DOHH2 (cell line): ENCODE results near the gene KRTAP10-9.

Experiments
- EZH2phosphoT487 ChIP-seq: fragments of 200-600 bp; sonication (generic); IDR thresholded peaks from 2 replicates; pipeline ENCODE4 v1.6.1; 2017; ENCODE audit warnings: borderline replicate concordance, mild to moderate bottlenecking, antibody characterized with exemption, low read length, moderate library complexity, mixed read lengths
- TF ChIP-seq, protein P1 (sequence below): fragments of 200-600 bp; sonication (generic); IDR thresholded peaks from one replicate; pipeline ENCODE4 v1.5.1; 2014; ENCODE audit warnings: antibody characterized with exemption, mild to moderate bottlenecking, low read depth, low read length; ENCODE audit not compliant: poor library complexity, severe bottlenecking

DNA sequence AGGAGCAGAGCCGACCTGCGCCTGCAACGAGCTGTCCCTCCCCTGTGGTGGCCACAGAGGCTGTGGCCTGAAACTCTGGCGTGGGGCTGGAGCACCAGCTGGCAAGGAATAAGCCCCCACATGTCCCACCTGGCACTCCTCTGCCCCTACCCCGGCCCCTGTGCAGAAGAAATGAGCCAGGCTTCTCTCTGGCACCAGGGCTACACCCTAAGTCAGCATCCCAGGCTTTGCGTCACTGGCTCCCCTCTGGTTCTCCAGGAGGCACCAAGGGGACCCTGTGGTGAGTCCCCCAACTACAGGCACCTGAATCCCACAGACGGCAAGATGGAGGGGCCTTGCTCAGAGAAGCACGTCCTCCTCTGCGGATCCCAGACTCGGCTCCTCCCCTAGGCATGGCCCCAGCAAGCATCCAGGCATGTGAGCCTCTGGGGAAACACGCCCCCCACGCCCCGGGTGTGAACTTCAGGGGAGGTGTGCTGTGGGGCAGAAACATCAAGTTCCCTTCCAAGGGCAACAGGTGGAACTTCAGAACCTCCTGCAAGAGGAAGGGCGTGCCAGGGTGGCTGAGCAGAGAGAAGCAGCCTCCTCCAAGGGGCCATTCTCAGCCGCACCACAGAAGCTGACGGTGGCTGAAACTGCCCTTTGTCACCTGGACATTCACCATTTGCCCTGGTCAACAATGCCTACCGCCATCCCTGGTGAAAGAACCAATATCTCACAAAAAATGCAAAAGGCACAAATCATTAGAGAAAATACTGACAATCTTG lies 23.6 kb upstream of the KRTAP10-9 start:
- TF ChIP-seq, protein P1, sequence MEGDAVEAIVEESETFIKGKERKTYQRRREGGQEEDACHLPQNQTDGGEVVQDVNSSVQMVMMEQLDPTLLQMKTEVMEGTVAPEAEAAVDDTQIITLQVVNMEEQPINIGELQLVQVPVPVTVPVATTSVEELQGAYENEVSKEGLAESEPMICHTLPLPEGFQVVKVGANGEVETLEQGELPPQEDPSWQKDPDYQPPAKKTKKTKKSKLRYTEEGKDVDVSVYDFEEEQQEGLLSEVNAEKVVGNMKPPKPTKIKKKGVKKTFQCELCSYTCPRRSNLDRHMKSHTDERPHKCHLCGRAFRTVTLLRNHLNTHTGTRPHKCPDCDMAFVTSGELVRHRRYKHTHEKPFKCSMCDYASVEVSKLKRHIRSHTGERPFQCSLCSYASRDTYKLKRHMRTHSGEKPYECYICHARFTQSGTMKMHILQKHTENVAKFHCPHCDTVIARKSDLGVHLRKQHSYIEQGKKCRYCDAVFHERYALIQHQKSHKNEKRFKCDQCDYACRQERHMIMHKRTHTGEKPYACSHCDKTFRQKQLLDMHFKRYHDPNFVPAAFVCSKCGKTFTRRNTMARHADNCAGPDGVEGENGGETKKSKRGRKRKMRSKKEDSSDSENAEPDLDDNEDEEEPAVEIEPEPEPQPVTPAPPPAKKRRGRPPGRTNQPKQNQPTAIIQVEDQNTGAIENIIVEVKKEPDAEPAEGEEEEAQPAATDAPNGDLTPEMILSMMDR = no peak
- TF ChIP-seq EZH2phosphoT487 = no peak
